Choroid plexus epithelial cell (primary cell): ENCODE results near the gene PBX2.
"Not testable (repeated sequence)": the region's sequence is repeated elsewhere in the genome, so short reads cannot be mapped to it uniquely, and the experiment has no call there.

Experiments
- DNase-seq: peaks from one replicate; pipeline ENCODE4 v3.0.0-alpha.2; 2010; ENCODE audit warnings: low read depth
- H3K4me3 ChIP-seq: 2 replicates; pipeline ENCODE4 v1.5.1; 2011; ENCODE audit warnings: low read depth, mild to moderate bottlenecking, control low read depth, low read length, moderate library complexity
- CTCF ChIP-seq: conservative IDR thresholded peaks from 2 replicates; pipeline ENCODE4 v1.5.1; 2011; ENCODE audit warnings: low read depth, mild to moderate bottlenecking, control low read depth, inconsistent platforms, low read length, moderate library complexity

PBX2 gene

GRCh38 chr6:32213649-32214048 lies 23.6 kb upstream of the PBX2 start:
- DNase-seq, result no peak
- TF ChIP-seq CTCF, result no peak
- H3K4me3 ChIP-seq, result no peak overlapping the region

DNA sequence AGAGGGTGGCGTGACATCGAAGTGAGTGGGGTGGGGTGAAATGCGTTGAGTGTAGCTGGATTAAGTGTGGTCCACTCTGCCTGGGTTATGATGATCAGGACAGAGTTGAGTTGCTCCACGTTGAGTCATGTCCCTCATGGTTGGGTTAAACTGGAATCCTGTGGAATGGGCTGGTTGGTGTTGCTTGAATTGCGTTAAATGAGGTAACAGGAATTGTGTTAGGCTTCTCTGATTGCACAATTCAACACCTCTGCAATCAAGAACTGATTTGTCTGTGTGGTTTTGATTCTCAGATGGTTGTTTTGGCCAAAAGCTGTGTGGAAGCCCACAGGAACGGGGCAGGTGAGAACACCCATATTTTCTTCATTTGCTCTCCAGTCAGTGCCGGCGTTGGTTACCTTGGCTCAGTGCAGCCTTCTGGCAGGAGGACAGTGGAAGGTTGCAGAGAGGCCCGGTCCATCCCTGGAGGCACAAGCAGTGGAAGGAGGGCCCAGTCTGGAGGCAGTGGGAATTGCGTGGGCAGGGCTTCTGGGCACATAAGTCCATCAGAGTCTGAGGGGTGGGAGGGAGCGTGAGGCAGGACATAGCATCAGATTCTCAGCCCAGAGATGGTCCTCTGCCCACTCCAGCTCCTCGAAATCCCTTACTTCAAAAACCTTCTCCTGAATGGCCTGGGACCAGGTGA lies 22.2 kb upstream of the PBX2 start:
- DNase-seq, result no peak

GRCh38 chr6:32211432-32211831 lies 21.4 kb upstream of the PBX2 start:
- H3K4me3 ChIP-seq, DNase-seq: not testable (repeated sequence)

More for the DNA sequence above, 22.2 kb upstream of the PBX2 start:
- no peak overlapping the region for H3K4me3 ChIP-seq
- TF ChIP-seq CTCF, result no peak

DNA sequence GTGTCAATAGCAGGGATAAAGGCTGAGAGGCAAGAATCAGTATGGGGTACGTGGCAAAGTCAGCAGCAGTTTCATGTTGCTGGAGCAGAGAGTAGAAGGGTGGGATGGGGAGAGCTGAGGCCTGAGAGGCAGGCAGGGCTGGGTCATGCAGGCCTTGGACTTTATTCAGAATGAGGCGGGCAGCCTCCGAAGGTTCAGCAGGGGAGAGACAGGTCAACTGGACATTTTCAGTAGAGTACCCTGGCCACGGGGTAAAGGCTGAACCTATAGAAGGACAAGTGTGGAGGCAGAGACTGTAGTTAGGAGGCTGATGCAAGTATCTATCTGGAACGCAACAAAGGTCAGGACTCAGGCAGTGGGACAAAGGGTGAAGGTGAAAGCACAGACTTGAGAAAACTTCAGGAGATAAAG lies 20.2 kb upstream of the PBX2 start:
- no peak overlapping the region for H3K4me3 ChIP-seq
- no peak for DNase-seq

GRCh38 chr6:32208996-32209395 lies 19.0 kb upstream of the PBX2 start:
- no peak for DNase-seq
- TF ChIP-seq CTCF, result no peak
- no peak overlapping the region for H3K4me3 ChIP-seq

More for the DNA sequence above, 20.2 kb upstream of the PBX2 start:
- no peak for TF ChIP-seq CTCF

DNA sequence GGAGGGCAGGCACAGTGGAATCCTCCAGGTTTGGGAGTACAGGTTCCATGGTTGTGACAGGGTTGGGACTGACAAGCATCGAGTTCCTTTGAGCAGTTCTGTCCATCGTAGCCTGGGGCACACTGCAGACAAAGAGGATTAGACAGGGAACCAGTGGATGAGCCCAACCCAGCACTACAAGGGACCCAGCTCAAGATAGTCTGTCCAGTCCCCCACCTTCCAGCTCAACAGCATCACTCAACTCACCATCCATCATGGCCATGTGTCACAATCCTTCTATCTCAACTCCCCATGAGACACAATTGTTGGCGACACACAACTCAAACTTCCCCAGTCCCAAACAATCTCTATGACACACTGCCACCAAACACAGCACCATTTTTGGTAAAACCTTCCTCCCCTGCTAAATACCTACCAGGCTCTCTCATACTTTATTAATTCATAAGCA lies 14.3 kb upstream of the PBX2 start:
- DNase-seq, result no peak
- no peak for TF ChIP-seq CTCF

DNA sequence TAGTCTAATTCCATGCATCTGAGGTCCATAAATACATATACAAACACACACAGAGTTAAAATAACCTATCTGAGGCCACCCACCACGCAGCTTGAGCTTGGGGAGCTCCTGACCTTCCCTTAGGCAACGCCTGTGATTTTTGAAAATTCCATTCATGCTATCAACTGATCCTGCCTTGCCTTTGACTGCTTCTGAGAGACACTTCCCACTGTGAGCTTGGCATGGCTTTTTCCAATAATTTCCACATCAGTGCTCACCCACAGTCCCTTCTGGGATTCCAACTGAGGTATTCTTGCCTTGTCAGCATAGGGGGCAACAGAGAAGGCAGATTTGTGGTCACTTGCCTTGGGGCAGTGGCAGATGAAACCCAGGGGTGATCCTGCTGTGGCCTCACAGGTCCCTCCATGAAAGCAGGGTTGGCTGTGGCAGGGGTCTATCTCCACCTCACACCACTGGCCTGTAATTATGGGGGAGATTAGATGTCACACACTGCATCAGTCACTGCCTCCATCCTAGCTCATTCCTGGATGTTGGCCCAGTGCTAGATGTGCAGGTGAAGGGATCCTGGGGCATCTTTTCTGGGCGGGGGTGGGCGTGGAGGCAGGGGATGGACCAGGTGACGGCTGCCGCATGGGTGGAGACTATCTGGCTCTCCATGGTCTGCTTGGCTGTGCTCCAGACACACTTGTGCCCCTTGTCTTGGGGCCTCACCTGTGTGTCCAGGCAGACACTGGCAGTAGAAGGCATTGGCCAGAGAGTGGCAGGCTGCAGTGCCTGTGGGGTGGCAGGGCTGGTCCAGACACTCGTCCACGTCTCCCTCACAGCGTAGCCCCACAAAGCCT lies 13.6 kb upstream of the PBX2 start:
- TF ChIP-seq CTCF, result no peak

More for the DNA sequence above, 14.3 kb upstream of the PBX2 start:
- no peak overlapping the region for H3K4me3 ChIP-seq

More for the DNA sequence above, 13.6 kb upstream of the PBX2 start:
- no peak overlapping the region for H3K4me3 ChIP-seq
- DNase-seq, result peak; percentile 6
